Pulmonary artery endothelial cell (primary cell): ENCODE results near the gene RAC3. TPM values are rescaled to one million over a fixed set of nuclear protein-coding genes. Genes with fewer than 3 reads are reported as not detected.

Experiments
- DNase-seq: peaks from one replicate; pipeline ENCODE4 v3.0.0-alpha.2; 2011; ENCODE audit warnings: low read depth, low spot score
- total RNA-seq: library from RNA; depleted of rRNA; stranded (reverse); fragments of >200 nt; gene quantifications from 2 replicates; pipeline ENCODE4 v1.2.3, GENCODE V29; 2014

The RAC3 gene
- total RNA-seq, 1 donor from 2014 or later = 45.4 TPM

DNA sequence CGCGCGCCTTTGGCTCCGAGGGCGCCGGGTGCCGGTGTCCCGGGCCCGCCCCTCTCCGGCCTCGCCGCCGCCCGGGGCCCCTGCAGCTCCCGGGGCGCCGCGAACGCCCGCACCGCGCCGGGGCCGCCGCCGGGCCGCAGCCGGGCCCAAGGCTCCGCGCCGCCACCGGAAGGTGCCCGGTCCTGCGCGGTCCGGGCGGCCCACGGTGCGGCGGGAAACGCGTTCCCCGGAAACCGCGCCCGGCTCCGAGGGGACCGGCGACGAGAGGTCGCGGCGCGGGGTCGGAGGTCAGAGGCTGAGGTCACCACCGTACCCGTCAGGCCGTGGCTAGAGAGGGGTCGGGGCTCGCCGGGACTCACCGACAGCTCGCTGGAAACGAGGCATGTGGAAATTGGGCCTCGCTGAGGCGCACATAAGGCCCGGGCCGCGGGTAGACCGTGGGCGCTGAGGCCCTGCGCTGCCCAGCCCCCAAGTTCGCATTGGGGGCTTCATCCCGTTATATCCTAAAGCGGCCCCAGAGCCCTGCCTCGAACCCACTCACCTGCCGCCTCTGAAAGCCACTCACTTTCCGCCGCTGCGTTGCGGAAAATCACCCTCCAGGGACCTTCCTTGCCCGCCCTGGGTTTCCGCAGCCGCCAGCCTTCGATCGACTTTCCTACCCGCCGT is 34.3 kb downstream of the RAC3 start, which contains the start of gene DUS1L:
TSS of gene DUS1L (minus strand) at position 167 of the 666 bp plus-strand sequence. CDS start 745 bp downstream, outside the sequence.
- DNase-seq = no peak

DNA sequence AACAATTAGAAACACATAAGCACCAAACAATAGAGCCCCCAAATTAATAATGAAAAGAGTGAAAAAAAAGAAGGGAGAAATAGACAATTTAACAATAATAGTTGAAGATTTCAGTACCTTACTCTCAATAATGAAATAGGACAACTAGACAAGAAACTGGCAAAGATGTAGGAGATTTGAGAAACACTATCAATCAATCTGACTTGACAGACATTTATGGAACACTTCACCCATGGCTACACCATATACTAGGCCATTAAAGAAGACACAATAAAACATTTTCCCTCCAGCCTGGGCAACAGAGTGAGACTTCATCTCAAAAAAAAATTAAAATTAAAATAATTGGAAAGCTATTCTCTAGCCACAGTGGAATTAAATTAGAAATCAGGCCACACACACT is 39.1 kb downstream of the RAC3 start:
- no peak for DNase-seq

DNA sequence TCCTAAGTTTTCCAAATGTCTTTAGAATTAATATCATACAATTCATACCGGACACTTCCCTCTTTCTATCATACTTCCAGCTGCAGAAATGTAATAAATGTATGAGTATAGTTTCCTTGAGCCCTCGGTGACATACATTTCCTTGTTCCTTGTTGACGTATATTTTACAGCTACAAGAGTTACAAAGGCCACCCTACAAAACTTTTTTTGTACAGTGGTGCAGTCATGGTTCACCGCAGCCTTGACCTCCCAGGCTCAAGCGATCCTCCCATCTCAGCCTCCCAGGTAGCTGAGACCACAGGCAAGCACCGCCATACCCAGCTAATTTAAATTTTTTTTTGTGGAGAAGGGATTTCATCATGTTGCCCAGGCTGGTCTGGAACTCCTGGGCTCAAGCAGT is 41.3 kb downstream of the RAC3 start:
- no peak for DNase-seq

DNA sequence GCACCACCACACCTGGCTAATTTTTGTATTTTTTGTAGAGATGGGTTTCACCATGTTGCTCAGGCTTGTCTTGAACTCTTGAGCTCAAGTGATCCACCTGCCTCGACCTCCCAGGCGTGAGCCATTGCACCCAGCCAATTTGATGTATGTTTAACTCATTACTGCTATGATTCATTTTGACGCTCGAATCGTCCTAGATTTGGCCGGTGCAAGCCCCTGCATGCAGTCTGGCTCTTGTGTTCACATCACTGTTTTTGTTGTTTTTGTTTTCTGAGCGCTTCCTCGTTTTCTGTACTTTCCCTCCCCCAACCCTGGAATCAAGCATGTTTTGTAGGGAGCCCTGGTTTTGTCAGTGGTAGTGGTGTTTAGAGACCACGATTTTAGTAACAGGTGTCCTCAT is 42.0 kb downstream of the RAC3 start:
- no peak for DNase-seq

DNA sequence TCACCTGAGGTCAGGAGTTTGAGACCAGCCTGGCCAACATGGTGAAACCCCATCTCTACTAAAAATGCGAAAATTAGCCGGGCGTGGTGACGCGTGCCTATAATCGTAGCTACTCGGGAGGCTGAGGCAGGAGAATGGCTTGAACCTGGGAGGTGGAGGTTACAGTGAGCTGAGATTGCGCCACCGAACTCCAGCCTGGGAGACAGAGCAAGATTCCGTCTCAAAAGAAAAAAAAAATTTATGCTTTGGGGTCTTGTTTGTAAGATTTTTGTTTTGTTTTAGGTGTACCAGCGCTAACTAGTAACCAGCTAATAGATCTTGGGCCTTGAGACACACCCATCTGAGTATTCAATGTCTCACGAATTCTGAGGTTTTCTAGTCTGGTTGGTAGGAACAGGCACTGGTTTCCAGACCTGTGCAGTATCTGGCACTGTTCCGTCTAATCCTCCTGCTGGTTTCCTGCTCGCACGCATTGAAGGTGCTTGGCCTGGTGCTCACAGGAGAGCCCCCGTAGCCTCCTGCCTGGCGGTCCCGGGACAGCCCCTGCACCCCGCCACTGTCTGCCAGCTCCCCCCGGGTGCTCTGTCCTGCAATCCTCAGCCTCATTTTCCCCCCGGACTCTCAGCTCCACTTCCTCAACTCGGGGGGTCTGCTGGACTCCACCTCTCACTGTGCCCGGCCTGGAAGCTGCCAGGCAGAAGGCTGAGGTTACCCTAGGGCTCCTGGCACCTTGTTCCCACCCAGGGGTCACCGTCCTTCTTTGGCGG is 44.7 kb downstream of the RAC3 start:
- DNase-seq = no peak

DNA sequence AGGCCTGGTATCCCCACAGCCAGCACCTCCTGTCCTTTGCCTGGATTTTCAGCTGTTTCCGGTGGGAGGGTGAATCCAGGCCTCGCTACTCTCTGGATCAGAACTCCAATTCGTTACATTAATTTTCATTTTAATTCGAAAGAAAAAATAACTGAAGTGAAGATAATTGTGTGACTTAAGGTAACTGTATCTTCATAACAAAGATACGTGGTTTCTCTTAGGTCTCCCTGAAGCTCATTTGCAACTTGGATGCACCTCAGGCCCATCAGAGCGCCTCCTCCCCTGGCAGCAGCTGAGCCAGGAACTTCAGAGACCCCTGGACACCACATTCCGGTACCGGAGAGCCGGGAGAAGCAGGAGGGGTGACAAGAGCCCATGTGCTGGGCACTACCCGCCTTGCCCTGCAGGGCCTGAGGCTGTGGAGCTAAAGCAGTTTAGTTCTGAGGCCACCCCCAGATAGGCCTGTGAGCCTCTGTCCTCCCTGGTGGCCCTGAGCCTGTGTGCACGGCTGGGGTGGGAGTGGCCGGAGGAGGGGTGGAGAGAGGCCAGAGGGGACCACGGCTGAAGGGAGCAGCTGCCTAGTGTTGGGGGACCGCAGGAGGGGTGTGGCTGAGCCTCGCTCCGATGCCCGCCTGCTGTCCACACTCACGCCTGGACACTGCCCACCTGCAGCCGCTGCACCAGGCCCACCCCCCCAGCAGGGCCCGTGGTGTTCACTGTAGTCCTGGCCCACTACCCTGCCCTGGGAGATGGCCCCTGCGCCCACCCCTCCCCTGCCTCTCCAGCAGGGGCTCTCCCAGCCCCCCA is 45.5 kb downstream of the RAC3 start:
- DNase-seq = no peak

DNA sequence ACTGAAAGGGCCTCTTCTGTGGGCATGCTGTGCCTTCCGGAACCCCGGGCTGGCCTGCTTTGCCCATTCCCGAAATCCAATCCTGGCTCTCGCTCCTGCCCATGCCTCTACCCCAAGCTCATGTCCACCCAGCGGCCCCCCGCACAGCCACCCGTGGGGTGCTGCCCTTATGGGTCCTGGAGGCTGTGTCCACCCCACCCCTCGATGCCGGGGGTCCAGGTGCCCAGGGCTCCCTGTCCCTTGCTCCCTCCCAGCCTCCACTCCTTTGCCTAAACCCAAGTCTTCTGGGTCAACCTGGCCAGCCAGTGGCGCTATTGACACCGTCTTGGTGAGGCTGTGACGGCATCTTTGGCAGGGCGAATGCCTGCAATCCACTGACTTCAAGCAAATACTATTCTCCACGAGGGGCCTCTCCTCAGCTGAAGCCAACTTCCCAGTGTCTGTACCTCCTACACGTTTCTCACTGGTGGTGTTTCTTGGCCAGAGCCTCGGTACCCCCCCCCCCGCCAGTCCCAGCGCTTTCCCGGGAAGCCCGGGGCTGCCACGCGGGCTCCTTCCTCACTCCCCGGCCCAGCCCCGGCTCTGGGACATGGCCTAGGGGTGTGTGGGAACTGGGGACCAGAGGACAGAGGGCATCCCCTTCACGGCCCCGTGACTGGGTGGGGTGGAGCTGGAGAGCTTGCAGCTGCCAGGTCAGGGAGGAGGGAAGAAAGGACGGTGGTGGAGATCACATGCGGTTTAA is 46.3 kb downstream of the RAC3 start:
- DNase-seq = no peak

DNA sequence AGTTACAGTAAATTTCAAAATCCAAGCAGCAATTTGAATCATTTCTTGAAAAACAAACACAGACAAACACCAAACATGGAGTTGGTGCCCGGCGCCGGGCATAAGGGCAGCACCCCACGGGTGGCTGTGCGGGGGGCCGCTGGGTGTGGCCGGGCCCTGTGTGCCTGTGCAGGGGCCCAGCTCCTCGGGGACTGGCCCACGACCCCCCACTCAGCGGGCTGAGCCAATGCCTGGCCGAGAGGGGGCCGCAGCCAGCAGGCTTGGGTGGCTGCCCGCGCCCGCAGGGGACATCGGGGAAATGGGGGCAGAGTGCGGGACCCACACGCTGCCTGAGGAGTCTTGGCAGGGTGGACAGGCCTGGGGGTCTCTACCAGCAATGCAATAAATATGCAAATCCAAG is 47.0 kb downstream of the RAC3 start:
- DNase-seq = no peak

DNA sequence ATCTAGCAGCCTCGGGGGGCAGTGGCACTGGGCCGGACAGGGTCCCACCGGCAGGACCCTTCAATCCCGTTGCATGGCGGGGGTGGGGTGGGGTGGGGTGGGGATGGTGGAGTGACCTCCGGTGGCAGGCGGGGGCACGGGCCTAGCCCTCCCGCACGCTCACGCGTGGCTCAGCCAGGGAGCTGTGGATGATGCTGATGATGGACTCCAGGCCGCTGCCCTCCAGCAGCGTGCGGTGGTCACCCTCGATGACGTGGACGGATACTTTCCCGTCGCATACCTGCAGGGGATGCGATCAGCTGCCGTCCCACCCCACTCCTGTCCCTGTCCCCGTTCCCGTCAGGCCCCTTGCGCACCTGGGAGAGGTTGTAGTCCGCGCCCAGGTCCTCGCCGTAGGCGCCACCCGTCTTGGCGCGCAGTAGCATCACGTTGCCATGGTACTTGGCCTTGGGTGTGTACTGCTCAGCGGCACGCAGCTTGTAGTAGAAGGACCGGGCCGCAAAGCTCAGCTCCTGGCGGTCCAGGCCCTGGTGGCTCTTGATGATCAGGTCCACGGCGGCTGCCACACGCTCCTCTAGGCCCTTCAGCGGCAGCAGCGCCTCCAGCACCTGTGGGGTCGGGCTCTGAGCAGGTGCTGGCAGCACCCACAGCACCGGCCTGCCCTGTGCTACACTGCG is 47.7 kb downstream of the RAC3 start:
- no peak for DNase-seq

DNA sequence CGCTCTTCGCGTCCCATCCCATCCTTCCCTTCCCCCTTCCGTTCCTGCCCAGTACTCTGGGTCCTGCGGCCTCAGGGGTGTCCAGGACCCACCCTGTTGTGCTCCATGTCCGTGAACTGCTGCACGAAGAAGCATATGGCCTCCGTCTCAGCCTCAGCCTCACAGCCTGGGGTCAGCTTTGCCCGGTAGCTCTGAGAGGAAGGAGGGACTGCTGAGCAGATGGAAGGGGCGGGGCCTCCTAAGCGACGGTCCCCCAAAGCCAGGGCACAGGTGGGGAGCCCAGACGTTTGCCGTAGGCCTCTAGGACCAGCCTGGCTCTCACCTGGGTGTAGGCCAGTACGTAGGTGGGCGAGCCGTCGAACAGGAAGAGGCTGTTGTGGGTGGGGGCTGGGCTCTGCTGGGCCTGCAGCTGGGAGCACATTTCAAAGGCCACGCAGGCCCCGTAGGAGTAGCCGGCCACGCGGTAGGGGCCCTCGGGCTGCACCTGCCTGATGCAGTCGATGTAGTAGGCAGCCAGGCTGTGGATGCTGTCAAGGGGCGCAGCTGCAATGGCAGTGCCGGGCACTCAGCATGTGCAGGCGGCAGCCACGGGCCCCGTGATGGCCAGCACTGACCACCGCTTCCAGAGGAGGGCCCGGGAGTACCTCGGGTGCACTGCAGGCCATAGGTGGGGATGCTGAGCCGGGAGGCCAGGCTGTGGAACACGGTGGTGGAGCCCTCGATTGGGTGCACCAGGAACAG is 48.7 kb downstream of the RAC3 start:
- no peak for DNase-seq

DNA sequence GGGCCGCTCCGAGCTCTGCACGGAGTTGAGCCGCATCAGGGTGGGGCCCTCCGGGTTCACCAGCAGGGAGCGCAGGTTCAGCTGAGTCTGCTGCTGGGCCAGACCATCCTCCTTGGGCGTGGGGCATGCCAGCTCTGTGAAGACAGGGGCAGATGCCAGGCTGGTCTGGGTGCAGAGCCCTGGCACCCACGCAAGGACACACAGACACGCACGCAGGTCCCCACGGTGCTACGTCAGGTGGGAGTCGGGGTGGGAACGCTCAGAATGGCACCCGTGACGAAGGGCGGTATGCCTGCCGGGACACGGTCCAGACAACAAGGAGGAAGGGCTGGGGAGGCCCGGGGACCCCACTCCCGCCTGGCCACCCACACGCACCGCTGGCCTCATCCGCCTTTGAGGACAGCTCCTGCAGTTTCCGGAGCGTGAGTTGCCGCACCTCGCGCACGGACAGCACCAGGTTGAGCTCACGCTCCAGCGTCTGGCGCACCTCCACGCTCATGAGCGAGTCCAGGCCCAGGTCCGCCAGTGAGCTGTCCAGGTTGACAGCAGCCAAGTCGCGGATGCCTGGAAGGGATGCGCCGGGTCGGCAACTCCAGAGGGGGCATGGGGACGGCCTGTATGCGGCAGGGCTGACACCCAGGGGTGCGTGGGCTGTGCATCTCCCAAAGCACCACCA is 49.4 kb downstream of the RAC3 start:
- no peak for DNase-seq

DNA sequence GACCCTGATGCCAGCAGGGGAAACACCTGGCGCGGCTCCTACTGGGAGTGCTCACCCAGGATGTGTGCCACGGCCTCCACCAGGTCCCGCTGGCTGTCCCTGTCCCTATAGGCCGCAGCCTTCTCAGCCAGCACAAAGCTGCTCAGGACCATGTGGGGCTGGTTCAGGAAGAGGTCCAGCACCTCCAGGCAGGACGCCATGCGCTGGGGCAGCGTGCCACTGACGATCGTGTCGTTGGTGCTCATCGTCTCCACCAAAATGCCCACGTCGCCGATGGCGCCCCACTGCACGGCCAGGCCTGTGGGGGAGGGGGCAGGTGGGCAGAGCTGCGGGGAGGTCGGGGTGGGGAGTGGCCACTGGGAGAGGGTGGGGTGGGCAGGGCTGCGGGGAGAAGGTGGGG is 50.1 kb downstream of the RAC3 start:
- no peak for DNase-seq

DNA sequence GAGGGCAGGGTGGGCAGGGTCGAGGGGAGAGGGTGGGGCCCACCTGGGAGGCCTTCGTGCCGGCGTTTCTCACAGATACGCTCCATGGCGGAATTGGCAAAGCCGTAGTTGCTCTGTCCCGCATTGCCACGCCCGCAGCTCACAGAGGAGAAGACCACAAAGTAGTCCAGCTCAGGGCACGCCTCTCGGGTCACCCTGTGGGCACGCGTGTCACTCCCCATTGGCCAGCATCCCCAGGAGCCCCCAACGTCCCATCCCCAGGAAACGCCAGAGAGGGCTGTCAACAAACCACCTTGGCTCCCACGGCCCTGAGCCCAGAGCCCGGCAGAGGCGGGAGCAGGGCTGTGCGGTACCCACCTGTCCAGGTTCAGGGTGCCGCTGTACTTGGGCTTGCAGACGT is 50.5 kb downstream of the RAC3 start:
- no peak for DNase-seq

DNA sequence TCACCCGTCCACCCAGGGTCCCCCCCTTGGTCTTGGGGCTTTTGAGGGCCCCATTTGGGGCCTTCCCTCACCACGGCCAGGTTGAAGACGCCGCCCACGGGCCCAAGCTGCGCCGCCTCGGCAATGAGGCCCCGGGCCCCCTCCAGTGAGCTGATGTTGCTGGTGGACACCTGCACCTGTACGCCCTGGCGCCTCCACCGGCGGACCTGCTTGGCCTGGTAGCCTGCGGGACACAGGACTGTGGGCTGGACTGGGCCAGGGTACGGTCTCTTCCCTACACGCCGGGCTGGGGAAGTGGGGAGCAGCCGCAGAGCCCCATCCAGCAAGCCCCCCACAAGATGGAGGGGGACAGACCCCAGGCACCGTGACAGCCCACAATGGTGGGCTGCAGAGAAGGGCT is 51.0 kb downstream of the RAC3 start:
- no peak for DNase-seq

DNA sequence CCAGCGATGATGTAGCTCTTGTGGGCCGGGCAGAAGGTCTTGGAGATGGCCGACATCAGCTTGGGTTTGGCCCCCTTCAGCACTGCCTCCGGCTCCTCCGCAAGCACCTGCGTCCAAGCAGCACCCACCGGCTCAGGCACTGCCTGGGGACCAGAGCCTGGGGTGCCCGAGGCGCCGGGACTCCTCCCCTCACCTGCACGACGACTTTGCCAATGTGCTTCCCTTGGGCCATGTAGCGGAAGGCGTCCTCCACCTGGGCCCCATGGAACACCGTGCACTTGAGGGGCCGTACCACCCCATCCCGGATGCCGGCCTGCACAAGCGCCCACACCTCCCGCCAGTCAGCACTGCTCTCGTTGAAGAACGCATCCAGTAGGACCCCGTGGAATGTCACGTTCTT is 51.5 kb downstream of the RAC3 start:
- no peak for DNase-seq
